D721Med (cell line): Measurements from ENCODE around the gene FAM20C.
A peak's percentile ranks its signal among the peaks of the same experiment; 100 is the strongest.
"Not testable (repeated sequence)": the region's sequence is repeated elsewhere in the genome, so short reads cannot be mapped to it uniquely, and the experiment has no call there.

Source experiments
- DNase-seq: peaks from one replicate; pipeline ENCODE4 v3.0.0; 2011; ENCODE audit warnings: low spot score; ENCODE audit not compliant: insufficient read length
- FAIRE-seq: peaks from 2 replicates; lab custom pipeline; 2011; peaks lifted over from hg19 to GRCh38; lab: Jason Lieb, UNC
- CTCF ChIP-seq: IDR thresholded peaks from 2 replicates; pipeline ENCODE4 v1.5.1; 2012; ENCODE audit warnings: mild to moderate bottlenecking, control low read depth; ENCODE audit not compliant: insufficient read depth; ENCODE audit errors: missing control alignments

FAM20C gene

GRCh38 chr7:237385-237784, 45.0 kb downstream of the FAM20C start:
- no peak for FAIRE-seq
- no peak for DNase-seq
- no peak for TF ChIP-seq CTCF

- no peak for FAIRE-seq
- no peak for DNase-seq
- no peak for TF ChIP-seq CTCF
Measured at GRCh38 chr7:240146-240676, 47.8 kb downstream of the FAM20C start.

GRCh38 chr7:240887-241421, 48.6 kb downstream of the FAM20C start:
- FAIRE-seq, result no peak
- peak; percentile 94 for DNase-seq
- no peak for TF ChIP-seq CTCF

- DNase-seq (no peak), FAIRE-seq (no peak)
- TF ChIP-seq CTCF, result no peak
Measured at GRCh38 chr7:241513-241912, 49.1 kb downstream of the FAM20C start.

GRCh38 chr7:242826-243579, 50.6 kb downstream of the FAM20C start:
- FAIRE-seq, DNase-seq: not testable (repeated sequence)

- FAIRE-seq, result not testable (repeated sequence)
Measured at GRCh38 chr7:243580-243978, 51.2 kb downstream of the FAM20C start.

GRCh38 chr7:244974-245373, 52.6 kb downstream of the FAM20C start:
- no peak for TF ChIP-seq CTCF
- FAIRE-seq, result no peak
- no peak for DNase-seq

More at GRCh38 chr7:243580-243978, 51.2 kb downstream of the FAM20C start:
- not testable (repeated sequence) for DNase-seq

GRCh38 chr7:245574-246295, 53.4 kb downstream of the FAM20C start:
- no peak for FAIRE-seq
- no peak for TF ChIP-seq CTCF
- no peak for DNase-seq
